SU-DHL-6 (cell line): ENCODE data around the gene RAB2B.

ENCODE experiments used
- CTCF ChIP-seq: fragments of 200-600 bp; sonication (generic); IDR thresholded peaks from one replicate; pipeline ENCODE4 v1.5.1; 2017; ENCODE audit warnings: antibody characterized with exemption, mild to moderate bottlenecking, low read length, moderate library complexity; ENCODE audit not compliant: insufficient read depth, poor library complexity, severe bottlenecking
- EZH2phosphoT487 ChIP-seq: fragments of 200-600 bp; sonication (generic), shearing (Covaris generic); conservative IDR thresholded peaks from 2 replicates; pipeline ENCODE4 v1.6.1; 2018; ENCODE audit warnings: mild to moderate bottlenecking, antibody characterized with exemption, low read length, moderate library complexity, mixed read lengths

DNA sequence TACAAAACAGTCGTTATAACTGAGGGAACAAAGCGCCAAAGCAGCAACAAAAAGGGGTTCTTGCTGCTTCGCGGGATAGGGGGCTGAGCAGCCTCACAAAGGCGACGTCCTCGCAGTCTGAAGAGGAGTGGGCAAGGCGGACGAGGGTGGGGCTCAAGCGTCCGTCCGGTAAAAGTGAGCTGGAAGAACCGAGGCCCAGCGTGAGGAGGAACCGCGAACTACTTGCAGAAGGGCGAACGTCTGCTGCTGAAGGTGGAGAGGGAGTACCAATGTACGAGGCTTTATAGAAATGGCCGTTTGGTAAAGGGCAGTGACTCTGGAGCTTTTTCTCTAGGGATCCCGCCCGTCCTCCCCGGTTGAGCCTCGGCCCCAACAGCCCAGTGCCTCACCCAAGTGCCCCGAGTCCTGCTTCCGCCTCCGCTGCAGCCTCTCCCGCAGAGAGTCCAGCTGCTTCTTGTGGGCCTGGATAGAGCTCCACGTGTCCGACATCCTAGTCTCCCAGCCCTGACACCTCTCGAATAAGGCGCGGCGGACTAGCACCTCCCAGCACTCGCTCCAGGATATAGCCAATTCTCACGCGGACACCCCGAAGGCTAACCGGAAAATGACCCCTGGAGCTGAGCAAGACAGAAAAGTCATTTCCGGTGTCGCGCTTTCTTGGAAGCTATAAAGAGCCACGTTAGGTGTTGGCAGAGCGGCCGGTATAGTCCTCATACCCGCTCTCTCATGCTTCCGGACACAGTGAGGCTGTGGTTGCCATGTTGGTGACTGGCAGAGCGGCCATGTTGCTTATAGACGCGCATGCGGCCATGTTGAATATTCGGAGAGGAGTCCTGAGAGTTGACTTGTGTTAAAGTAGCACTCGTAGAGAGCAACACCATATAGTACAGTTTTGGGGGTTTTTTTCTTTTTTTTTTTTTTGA is 34.2 kb upstream of the RAB2B start, which contains the start of gene METTL3:
- TF ChIP-seq CTCF = no peak
- TF ChIP-seq EZH2phosphoT487 = no peak
